Fibroblast of villous mesenchyme (primary cell): Measurements from ENCODE around the gene ZDHHC7. TPM values are rescaled to one million over a fixed set of nuclear protein-coding genes. Genes with fewer than 3 reads are reported as not detected.
"Not testable (repeated sequence)": the region's sequence is repeated elsewhere in the genome, so short reads cannot be mapped to it uniquely, and the experiment has no call there.

Experiments used
- DNase-seq: peaks from one replicate; pipeline ENCODE4 v3.0.0-alpha.2; 2010; ENCODE audit warnings: low read depth
- H3K4me3 ChIP-seq: 2 replicates; pipeline ENCODE4 v1.5.1; 2011; ENCODE audit warnings: low read depth, mild to moderate bottlenecking, low read length
- total RNA-seq: library from RNA; depleted of rRNA; stranded (reverse); fragments of >200 nt; gene quantifications from 2 replicates; pipeline ENCODE4 v1.2.3, GENCODE V29; 2012
- TF ChIP-seq, protein P1 (sequence below): IDR thresholded peaks from 2 replicates; pipeline ENCODE4 v1.5.1; 2012; ENCODE audit warnings: low read depth, mild to moderate bottlenecking, low read length; ENCODE audit not compliant: insufficient read depth

ZDHHC7 gene
- total RNA-seq, 1 donor: 164 TPM

- no peak for DNase-seq
- TF ChIP-seq, protein P1, sequence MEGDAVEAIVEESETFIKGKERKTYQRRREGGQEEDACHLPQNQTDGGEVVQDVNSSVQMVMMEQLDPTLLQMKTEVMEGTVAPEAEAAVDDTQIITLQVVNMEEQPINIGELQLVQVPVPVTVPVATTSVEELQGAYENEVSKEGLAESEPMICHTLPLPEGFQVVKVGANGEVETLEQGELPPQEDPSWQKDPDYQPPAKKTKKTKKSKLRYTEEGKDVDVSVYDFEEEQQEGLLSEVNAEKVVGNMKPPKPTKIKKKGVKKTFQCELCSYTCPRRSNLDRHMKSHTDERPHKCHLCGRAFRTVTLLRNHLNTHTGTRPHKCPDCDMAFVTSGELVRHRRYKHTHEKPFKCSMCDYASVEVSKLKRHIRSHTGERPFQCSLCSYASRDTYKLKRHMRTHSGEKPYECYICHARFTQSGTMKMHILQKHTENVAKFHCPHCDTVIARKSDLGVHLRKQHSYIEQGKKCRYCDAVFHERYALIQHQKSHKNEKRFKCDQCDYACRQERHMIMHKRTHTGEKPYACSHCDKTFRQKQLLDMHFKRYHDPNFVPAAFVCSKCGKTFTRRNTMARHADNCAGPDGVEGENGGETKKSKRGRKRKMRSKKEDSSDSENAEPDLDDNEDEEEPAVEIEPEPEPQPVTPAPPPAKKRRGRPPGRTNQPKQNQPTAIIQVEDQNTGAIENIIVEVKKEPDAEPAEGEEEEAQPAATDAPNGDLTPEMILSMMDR: no peak
Observed at GRCh38 chr16:85034591-85035433, 23.5 kb upstream of the ZDHHC7 start.

GRCh38 chr16:85033171-85033570 is 21.8 kb upstream of the ZDHHC7 start:
- no peak overlapping the region for H3K4me3 ChIP-seq
- no peak for DNase-seq
- TF ChIP-seq, protein P1: no peak

More at GRCh38 chr16:85034591-85035433, 23.5 kb upstream of the ZDHHC7 start:
- H3K4me3 ChIP-seq: no peak overlapping the region

DNA sequence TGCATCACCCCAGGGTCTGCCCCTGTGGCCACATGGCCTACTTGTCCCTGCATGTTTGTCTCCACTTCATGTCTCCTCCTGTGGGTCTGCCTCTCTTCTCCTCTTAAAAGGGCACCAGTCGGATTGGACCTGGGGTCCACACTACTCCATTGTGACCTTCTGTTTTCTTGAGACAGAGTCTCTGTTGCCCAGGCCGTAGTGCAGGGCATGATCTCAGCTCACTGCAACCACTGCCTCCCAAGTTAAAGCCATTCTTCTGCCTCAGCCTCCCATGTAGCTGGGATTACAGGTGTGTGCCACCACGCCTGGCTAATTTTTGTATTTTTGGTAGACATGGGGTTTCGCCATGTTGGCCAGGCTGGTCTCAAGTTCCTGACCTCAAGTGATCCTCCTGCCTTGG is 20.9 kb upstream of the ZDHHC7 start:
- DNase-seq, H3K4me3 ChIP-seq: not testable (repeated sequence)

- no peak for DNase-seq
- TF ChIP-seq, protein P1: no peak
- H3K4me3 ChIP-seq: no peak overlapping the region
Observed at GRCh38 chr16:85031451-85031850, 20.1 kb upstream of the ZDHHC7 start.

GRCh38 chr16:85029981-85030401 is 18.7 kb upstream of the ZDHHC7 start:
- peak overlapping the region; percentile 29 for H3K4me3 ChIP-seq
- DNase-seq: peak; percentile 88
- TF ChIP-seq, protein P1: no peak

GRCh38 chr16:85029408-85029784 is 18.1 kb upstream of the ZDHHC7 start:
- DNase-seq: peak; percentile 78
- TF ChIP-seq, protein P1: no peak
- peak overlapping the region; percentile 29 for H3K4me3 ChIP-seq

GRCh38 chr16:85028685-85029407 is 17.5 kb upstream of the ZDHHC7 start:
- peak; percentile 58 for DNase-seq
- TF ChIP-seq, protein P1: no peak
- peak overlapping the region; percentile 82 for H3K4me3 ChIP-seq
